ENCODE data around the gene TNFSF9.

DNA sequence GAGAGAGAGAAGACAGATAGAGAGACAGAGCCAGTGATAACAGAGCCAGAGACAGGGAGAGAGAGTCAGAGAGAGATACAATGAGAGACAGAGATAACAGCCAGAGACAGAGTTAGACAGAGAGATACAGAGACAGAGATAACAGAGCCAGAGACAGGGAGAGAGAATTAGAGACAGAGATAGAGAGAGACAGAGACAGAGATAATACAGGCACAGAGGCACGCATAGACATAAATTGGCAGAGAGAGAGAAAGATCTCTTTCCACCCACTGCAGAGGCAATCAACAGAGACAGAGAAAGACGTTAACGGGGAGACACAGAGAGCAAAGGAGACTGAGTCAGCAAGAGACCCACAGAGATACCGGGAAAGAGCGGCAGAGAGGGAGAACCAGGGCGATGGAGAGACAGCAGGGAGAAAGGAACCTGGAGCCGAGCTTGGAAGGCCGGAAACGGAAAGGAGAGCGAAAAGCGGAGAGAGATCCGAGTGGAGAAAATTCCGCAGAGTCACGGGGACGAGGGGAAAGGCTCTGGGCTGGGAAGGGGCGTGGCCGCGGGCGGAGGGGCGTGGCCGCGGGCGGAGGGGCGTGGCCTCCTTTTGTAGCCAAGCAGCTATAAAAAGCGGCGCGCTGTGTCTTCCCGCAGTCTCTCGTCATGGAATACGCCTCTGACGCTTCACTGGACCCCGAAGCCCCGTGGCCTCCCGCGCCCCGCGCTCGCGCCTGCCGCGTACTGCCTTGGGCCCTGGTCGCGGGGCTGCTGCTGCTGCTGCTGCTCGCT, at the start of gene TNFSF9:
- TF ChIP-seq CTCF (IDR thresholded peaks at IDR 0.05), result no peak
- TF ChIP-seq POLR2A (IDR thresholded peaks at IDR 0.05), result peak; percentile 41 to 62

All from Peyer's patch (tissue), 4 donors.